Gastroesophageal sphincter (tissue), 3 donors: ENCODE measurements around the gene C2CD4B.

Source experiments
- CTCF ChIP-seq, 4 experiments: fragments of 200-600 bp in 2 of 4; fragments of 450-650 bp in 2 of 4; sonication (generic) in 1 of 4; IDR thresholded peaks; one replicate each; pipeline ENCODE4 v1.5.1; 2017 to 2019; ENCODE audit warnings: antibody characterized with exemption in 4 of 4, mild to moderate bottlenecking in 2 of 4, moderate library complexity in 2 of 4
- POLR2AphosphoS5 ChIP-seq: sonication (generic); formaldehyde crosslinking; IDR thresholded peaks from one replicate; pipeline ENCODE4 v1.6.1; 2017; ENCODE audit warnings: antibody characterized with exemption

DNA sequence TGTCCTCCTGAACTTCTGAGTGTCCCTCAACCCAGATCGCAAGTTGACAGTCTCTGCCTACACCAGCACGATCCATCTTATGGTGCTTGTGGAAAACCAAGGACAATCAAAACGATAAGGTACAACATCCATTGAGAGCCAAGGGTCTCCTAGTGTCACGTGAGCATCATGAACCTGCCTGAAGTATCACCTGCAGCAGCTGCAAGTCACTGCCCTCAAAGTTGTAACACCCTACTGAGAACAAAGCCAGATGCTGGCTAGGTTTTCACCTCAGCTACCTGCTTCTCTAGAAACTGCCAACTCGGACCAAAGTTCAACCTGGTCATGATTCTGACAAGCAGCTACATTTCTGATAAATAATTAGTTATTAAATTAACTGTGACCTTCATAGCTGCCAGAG lies 17.5 kb downstream of the C2CD4B start:
- TF ChIP-seq POLR2AphosphoS5 (no peak), CTCF (IDR thresholded peaks at IDR 0.05) (no peak)
